Stimulated activated CD4-positive, alpha-beta T cell treated with anti-CD3 and anti-CD28 coated beads, Interleukin-12 subunit alpha, Interleukin-12 subunit beta, amount 100 ng/mL, for 24 hours (primary cell): ENCODE results near the gene FAM210B.
"Not testable (repeated sequence)": the region's sequence is repeated elsewhere in the genome, so short reads cannot be mapped to it uniquely, and the experiment has no call there.

Source experiments
- DNase-seq, 2 experiments: peaks; one replicate each; pipeline ENCODE4 v3.0.0-alpha.2; 2020; ENCODE audit warnings: low read depth in 2 of 2

FAM210B gene

DNA sequence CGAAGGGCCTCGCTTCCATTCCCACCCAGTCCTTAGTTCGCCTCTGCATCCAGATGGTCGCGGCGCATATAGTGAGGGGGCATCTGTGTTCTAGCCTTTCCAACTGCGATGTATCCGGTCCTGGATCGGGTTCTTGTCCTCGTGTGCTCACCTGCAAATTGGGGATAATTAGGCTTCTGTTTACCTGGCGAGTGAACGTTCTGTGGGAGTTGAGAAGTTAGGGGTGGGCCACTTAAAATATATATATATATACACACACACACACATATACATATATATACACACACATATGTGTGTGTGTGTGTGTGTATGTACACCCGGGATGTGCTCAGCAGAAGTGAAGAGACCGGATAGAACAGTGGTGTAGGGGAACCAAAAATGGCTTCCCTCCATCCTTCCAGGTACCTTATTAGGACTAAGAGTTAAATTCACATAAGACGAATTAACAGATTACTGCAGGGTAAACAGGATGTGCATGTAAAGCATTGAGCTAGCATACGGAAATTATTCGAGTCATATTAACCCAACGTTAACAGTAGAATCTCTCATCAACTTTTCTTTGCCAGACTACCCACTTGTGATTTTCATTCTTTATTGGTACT lies 34.2 kb downstream of the FAM210B start:
- DNase-seq = no peak

DNA sequence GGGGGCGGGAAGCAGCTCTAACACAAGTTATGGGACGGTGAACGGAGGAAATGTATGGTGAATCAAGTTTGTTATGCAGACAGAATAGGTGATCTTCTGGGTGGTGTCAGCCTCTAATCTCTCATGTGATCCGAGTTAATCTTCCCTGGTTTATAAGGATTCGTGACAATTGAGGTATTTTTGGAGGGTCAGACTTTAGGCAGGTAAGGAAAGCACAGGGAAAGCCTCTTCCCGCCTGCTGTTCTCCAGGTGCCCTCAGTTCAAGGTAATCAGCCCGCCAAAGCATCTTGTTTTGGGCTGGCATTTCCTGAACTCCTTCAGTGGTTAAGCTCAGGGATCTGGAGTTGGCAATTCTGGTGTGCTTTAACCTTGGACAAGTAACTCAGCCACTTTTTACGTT lies 34.9 kb downstream of the FAM210B start:
- DNase-seq = no peak

DNA sequence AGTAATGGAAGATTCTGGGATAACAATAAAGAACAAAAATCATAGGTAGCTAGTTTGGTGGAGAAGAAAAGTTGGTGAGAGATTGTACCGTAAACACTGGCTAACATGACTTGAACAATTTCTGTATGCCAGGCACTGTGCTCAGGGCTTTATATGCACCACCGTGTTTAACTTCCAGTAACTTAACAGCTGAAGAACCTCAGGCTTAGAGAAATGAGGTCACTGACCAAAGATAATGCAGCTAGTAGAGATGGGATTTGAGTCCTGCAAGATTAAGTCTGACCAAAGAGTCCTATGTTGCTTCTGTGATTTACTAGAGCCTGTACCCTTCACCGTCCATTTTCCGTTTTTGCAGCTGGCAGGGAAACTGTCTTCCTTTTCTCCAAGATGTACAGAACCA lies 36.4 kb downstream of the FAM210B start:
- no peak for DNase-seq

DNA sequence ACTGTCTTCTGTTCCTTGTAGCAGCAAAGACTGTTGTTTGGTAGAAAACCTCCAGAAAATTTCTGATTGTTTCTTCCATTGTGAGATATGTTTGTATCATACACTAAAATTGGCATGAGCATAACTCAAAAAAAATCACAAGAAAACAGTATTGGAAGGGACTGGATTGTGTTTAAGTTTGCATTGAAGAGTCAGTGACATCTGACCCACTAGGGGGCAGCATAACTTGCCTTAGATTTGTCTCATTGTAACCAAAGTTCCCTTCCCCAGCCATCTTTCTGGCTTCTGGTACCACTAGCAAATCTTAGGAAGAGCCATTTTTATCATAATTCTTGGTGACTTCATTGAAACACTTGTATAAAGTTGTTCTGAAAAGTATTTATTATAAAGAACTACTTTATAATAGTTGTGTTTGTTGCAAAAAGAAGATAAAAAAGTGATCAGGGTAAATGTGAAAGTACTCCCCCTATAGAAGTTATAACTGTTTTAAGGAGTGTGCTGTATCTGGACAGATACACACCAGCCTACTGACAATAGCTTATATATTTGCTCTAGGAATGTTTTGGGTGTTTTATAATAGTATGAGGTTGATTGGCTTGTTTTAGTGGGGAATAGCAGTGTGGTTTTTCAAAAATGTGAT lies 41.3 kb downstream of the FAM210B start:
- DNase-seq = peak in 1 of 2 experiments; percentile 44

DNA sequence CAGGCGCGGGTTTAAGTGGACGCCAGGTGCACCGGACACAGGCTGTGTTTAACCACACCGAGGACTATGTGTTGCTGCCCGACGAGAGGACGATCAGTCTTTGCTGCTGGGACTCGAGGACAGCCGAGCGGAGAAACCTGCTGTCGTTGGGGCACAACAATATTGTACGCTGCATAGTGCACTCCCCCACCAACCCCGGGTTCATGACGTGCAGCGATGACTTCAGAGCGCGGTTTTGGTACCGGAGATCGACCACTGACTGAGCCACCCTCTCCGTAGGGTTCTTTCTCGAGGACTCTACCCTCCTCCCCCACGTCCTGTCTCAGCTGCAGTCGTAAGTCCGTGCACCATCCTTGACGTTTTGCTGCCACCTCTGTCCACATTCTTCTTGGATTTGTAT lies 44.7 kb downstream of the FAM210B start:
- DNase-seq = no peak

DNA sequence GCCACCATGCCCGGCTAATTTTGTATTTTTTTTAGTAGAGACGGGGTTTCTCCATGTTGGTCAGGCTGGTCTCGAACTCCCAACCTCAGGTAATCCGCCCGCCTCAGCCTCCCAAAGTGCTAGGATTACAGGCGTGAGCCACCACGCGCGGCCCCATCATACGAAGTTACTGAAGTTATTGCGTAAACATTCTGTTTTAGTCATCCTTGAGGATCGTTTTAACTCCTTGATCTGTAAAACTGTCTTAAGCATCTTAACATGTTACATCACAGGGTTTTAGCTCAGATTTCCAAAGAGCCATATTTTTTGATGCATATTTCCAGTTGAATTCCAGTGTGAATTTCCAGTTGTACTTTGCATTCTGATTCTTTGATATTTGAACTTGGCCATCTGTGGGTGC lies 46.6 kb downstream of the FAM210B start:
- DNase-seq = not testable (repeated sequence)

DNA sequence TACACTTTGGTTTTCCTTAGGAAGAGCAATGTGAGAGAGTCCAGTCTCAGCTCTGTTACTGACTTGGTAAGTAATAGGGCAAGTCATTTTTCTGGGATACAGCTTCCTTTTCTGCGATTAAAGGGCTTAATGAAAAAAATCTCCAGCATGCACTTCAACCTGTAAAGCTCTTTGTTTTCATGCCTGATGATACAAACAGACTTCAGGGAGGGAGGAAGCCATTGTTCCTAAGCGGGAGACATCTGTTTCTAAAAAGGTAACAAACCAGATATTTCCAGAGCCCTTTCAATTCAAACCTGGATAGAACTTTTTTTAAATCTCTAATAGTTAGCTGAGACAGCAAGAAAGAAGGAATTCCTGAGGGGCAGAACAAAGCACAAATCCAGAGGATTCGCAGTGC lies 48.1 kb downstream of the FAM210B start:
- DNase-seq = no peak

DNA sequence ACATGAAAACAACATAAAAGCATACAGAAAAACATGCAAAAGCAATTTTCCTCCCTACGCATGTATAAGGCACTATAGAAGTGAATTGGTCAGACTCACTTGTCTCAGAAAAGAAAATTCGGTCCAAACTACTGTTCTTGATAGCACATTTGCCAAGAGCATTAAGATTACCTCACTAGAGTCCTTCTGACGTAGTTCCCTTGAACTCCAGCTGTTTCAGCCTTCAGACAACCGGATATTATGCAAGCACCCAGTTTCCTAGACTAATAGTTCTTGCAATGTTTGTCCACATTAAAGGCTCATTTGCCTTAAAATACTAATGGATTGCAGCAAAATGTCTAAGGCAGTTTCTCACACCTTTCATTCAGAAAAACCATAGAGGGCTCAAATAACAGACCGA lies 50.7 kb downstream of the FAM210B start:
- DNase-seq = no peak

DNA sequence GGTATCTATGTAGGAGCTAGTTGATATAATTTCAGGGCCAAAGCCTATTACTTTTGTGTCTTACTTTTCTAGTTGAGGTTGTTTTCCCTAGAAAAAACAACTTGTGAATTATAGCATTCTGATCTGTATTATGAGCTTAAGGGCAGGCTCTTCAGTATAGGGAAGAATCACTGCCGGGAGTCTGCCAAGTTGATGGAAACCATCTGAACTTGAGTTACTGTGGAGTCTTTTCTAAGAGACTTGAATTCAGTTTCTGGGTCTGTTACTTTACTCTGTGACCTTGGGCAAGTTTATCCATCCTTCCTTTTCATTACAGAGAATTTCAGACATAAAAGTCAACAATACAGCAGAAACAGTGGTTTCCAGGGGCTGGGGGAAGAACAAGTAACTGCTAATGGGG lies 51.2 kb downstream of the FAM210B start:
- no peak for DNase-seq

DNA sequence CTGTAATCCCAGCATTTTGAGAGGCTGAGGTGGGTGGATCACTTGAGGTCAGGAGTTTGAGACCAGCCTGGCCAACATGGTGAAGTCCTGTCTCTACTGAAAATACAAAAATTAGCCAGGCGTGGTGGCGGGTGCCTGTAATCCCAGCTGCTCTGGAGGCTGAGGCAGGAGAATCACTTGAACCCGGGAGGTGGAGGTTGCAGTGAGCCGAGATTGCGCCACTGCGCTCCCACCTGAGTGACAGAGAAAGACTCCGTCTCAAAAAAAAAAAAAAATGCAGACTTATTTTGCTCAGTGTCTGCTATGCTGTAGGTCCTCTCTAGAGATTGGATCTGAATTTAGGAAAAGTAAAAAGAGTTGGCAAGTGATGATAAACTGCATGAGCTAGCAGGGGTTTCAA lies 52.5 kb downstream of the FAM210B start:
- DNase-seq = not testable (repeated sequence)

DNA sequence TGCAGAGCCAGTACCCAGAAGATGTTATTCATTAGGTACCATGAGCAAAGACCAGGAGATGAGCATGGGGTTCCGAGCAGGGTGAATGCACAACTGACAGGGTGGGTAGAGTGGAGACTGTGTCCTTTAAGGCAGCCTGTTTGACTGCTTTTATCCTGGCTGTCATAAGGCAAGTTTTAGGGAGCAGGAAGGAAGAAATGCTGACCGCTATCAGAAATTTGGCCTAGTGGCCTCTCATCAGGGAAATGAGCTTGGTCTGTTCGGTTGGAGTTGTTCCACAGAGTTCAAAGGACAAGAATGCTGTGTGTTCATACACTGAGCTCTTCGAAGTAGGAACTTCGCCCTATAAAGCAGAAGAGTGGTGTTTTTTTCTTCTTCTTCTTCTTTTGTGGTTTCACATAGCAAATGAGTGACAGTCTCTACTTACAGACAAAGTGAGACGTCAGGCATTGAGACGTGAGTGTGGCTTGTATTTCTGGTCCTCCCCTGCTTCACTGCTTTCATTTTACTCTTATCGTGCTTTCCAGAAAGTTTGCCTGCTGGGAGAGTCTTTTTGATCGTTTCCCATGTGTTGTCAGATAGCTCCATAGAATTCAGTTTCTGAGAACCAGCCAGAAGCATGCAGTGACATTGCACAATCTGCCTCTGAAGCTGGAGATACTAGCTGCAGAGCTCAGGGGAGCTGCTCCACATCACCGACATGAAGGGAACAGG lies 53.1 kb downstream of the FAM210B start, which contains the start of gene CASS4:
TSS of gene CASS4 (plus strand) at position 502 of the 714 bp plus-strand sequence. CDS start at position 701, 199 bp downstream.
- no peak for DNase-seq

DNA sequence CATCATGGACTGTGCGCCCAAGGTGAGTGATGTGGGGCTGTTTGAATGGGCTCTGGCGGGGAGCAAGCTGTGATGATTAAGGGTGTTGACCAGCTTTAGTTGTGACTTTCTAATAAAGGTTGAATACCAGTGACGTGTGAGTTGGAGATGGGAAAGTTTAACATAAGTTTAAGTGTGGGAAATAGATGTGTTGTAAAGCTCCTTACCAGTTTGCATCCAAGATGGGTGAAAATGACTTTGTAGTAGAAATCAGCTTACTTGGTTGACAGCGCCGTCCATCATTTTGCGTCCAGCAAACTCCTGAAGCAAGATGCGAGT lies 53.7 kb downstream of the FAM210B start:
- no peak for DNase-seq

DNA sequence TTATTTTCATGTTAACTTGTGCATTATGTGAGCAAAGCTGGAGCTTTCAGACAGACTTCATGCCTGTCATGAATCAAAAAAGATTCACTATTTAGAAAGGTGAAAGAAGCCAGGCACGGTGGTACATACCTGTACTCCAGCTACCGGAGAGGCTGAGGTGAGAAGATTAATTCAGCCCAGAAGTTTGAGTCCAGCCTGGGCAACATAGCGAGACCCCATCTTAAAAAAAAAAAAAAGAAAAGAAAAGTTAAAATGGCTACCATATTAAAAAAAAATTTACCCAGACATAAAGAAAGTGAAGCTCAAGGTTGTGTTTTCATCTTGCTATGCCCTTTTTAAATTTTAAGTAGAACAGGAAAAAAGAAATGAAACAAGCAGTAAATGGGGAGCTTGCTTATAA lies 54.2 kb downstream of the FAM210B start:
- DNase-seq = no peak

DNA sequence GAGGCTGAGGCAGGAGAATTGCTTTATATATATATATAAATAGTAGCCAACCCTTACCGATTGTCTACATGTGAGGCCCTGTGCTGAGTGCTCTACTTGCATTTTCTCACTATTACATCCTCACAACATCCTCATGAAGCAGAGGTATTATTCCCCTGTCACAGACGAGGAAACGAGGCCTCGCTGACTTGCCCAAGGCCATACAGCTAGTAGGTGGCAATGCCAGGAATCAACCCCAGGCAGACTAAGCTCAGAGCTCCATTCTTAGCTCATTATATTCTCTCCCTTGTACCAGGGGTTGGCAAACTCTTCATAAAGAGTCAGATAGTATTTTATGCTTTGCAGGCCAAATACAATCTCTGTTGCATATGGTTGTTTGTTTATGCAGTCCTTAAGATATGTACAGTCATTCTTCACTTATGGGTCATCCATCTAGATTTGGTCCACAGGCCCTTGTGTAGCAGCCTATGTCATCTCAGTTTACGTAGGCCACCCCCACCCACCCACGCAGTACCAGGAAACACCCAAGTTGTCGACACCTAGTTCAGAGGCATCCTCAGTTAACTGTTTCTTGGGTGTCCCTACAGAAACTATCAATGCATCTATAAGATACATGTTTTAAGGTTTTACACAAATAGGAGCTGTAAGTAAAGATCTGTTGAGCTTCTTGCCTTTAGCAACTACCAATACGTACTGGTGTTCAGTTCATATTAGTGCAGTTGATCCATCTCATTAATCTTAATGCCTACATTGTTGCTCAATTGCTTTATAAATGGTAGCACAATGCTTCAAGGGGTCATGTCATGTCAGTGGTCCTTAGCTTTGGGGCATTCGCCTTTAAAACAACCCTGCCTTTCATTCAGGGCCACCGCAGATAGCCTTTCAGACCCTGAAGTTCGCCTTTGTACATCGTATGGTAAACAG lies 56.3 kb downstream of the FAM210B start:
- peak in 1 of 2 experiments; percentile 42 for DNase-seq

DNA sequence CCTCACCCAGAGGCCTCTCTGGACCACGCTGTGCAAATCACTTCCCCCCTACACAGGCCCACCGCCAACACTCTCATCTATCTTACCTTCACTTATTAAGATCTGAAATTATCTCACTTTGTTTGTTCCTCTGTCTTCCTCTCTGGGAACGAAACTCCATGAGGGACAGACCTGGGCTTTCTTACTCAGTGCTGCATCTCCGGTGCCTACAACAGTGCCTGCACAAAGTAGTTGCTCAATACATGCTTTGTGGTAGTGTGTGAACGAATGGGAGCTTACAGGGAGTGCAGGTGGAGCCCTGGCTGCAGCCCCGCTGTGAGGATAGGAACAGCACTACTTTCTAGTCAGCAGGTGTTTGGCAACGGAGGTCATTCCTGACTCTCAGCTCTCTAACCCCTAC lies 58.6 kb downstream of the FAM210B start:
- no peak for DNase-seq

DNA sequence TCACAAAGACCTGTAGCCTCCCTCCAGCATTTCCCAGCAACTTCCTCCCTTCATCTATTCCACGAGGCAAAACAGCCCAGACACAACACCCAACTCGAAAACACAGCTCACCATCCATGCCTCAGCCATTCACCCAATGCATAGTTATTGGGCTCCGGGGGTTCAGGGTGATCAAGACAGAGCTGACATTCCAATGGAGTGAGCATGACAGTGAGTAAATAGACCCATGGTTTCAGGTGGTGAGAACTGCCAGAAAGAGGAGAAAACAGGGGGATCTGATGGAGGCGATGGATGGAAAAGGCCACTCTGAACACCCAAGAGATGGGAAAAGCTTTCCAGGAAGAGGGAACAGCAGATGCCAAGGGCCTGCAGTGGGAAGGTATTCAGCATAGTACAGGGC lies 59.1 kb downstream of the FAM210B start:
- no peak for DNase-seq
